GM12865 (cell line): ENCODE data around the gene CACNA1I.
A peak's percentile ranks its signal among the peaks of the same experiment; 100 is the strongest.
"Not testable (repeated sequence)": the region's sequence is repeated elsewhere in the genome, so short reads cannot be mapped to it uniquely, and the experiment has no call there.

Experiments
- DNase-seq: peaks from one replicate; pipeline ENCODE4 v3.0.0; 2010; ENCODE audit warnings: low read depth
- H3K4me3 ChIP-seq: 2 replicates; pipeline ENCODE4 v1.5.1; 2011; ENCODE audit warnings: mild to moderate bottlenecking, low read depth, low read length, control low read depth
- TF ChIP-seq, protein P1 (sequence below): IDR thresholded peaks from 2 replicates; pipeline ENCODE4 v1.5.1; 2011; ENCODE audit warnings: low read length, control low read depth, low read depth, inconsistent platforms; ENCODE audit not compliant: insufficient read depth; ENCODE audit errors: missing control alignments

Gene CACNA1I

DNA sequence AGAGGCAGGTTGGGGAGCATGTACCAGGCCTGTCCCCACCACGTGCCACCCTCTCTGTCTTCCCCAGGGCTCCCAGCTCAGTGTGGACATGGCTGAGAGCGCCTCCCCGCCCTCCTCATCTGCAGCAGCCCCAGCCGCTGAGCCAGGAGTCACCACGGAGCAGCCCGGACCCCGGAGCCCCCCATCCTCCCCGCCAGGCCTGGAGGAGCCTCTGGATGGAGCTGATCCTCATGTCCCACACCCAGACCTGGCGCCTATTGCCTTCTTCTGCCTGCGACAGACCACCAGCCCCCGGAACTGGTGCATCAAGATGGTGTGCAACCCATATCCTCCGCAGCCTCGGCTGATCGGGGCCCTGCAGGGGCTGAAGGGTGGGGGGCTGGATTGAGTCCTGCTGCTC lies at the start of gene CACNA1I:
Gene CACNA1I, plus strand, starts transcription at position 89 of the 400 bp plus-strand sequence. Its CDS starts 0 bp downstream, at position 89.
- TF ChIP-seq, protein P1, sequence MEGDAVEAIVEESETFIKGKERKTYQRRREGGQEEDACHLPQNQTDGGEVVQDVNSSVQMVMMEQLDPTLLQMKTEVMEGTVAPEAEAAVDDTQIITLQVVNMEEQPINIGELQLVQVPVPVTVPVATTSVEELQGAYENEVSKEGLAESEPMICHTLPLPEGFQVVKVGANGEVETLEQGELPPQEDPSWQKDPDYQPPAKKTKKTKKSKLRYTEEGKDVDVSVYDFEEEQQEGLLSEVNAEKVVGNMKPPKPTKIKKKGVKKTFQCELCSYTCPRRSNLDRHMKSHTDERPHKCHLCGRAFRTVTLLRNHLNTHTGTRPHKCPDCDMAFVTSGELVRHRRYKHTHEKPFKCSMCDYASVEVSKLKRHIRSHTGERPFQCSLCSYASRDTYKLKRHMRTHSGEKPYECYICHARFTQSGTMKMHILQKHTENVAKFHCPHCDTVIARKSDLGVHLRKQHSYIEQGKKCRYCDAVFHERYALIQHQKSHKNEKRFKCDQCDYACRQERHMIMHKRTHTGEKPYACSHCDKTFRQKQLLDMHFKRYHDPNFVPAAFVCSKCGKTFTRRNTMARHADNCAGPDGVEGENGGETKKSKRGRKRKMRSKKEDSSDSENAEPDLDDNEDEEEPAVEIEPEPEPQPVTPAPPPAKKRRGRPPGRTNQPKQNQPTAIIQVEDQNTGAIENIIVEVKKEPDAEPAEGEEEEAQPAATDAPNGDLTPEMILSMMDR, result no peak

DNA sequence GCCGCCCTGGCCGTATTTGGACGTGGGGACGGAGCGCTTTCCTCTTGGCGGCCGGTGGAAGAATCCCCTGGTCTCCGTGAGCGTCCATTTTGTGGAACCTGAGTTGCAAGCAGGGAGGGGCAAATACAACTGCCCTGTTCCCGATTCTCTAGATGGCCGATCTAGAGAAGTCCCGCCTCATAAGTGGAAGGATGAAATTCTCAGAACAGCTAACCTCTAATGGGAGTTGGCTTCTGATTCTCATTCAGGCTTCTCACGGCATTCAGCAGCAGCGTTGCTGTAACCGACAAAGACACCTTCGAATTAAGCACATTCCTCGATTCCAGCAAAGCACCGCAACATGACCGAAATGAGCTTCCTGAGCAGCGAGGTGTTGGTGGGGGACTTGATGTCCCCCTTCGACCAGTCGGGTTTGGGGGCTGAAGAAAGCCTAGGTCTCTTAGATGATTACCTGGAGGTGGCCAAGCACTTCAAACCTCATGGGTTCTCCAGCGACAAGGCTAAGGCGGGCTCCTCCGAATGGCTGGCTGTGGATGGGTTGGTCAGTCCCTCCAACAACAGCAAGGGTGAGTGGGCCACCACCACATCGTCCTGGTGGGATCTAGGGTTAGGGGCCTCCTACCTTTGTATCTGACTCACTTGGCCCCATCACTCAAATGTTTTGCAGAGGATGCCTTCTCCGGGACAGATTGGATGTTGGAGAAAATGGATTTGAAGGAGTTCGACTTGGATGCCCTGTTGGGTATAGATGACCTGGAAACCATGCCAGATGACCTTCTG lies 49.3 kb upstream of the CACNA1I start:
- peak overlapping the region; percentile 91 for H3K4me3 ChIP-seq
- peak; percentile 91 for DNase-seq

More for the DNA sequence above, at the start of gene CACNA1I:
- no peak within 1 kb of the TSS for H3K4me3 ChIP-seq
- no peak for DNase-seq

DNA sequence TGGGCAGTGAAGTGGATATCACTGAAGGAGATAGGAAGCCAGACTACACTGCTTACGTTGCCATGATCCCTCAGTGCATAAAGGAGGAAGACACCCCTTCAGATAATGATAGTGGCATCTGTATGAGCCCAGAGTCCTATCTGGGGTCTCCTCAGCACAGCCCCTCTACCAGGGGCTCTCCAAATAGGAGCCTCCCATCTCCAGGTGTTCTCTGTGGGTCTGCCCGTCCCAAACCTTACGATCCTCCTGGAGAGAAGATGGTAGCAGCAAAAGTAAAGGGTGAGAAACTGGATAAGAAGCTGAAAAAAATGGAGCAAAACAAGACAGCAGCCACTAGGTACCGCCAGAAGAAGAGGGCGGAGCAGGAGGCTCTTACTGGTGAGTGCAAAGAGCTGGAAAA lies 48.5 kb upstream of the CACNA1I start:
- peak overlapping the region; percentile 91 for H3K4me3 ChIP-seq
- DNase-seq, result not testable (repeated sequence)

DNA sequence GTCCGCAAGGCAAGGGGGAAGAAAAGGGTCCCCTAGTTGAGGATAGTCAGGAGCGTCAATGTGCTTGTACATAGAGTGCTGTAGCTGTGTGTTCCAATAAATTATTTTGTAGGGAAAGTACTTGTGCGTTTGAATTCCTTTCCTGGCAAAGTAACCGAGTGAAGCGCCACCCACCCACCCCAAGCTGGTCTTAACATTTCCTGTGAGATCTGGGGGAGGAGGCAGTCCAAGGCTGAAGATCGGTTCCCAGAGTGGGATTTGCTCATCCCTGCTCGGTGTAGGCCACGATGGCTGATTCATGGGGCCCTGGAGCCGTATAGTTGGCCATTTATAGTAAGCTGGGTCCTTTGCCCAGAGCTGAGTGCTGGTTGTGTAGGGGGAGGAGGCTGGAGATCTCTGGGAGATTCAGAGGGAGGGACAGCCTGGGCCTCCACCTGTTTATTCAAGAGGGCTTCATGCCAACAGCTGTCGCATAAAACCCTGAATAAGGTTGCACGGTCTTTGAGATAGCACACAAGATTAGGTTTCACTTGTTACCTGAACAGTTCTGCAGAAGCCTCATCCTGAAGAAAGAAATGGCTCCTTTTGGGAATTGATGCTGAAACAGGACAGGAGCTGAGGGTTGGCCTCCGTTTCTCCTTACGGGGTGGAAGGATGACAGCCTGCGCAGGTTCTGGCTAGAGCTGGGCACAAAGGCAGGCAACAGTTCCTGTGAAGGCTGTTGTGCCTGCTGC lies 47.8 kb upstream of the CACNA1I start:
- H3K4me3 ChIP-seq, result peak overlapping the region; percentile 91
- peak; percentile 65 for DNase-seq

DNA sequence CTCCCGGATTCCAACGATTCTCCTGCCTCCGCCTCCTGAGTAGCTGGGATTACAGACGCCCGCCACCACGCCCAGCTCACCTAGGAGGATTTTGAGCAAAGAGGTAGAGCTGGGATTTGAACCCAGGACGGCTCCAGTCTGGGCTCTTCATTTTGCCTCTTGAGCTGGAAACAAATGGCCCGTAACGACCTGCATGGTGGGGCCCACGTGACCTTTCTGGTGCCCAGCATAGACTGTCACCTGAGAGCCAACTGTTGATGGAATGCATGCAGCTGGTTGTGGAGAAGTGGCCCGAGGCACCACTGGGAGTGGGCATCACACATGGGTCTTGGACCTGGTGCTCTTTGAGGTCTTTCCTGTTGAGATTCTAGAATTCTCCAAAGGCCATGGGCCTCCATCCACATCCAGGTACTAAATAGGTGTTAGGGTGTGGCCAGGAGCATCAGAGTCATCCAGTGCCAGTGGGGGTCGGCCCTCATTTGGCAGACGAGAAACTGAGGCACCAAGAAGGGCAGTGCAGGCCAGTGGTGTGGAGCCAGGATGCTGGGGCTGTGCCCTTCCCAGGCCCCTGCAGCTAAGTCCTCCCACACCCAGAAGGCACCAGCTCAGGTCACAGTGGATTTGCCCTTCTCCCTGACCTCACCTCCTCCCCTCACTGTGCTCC lies 46.3 kb upstream of the CACNA1I start:
- DNase-seq, result peak; percentile 45
- TF ChIP-seq, protein P1, result no peak
- H3K4me3 ChIP-seq, result no peak overlapping the region

More for the DNA sequence above, 47.8 kb upstream of the CACNA1I start:
- TF ChIP-seq, protein P1, result no peak

DNA sequence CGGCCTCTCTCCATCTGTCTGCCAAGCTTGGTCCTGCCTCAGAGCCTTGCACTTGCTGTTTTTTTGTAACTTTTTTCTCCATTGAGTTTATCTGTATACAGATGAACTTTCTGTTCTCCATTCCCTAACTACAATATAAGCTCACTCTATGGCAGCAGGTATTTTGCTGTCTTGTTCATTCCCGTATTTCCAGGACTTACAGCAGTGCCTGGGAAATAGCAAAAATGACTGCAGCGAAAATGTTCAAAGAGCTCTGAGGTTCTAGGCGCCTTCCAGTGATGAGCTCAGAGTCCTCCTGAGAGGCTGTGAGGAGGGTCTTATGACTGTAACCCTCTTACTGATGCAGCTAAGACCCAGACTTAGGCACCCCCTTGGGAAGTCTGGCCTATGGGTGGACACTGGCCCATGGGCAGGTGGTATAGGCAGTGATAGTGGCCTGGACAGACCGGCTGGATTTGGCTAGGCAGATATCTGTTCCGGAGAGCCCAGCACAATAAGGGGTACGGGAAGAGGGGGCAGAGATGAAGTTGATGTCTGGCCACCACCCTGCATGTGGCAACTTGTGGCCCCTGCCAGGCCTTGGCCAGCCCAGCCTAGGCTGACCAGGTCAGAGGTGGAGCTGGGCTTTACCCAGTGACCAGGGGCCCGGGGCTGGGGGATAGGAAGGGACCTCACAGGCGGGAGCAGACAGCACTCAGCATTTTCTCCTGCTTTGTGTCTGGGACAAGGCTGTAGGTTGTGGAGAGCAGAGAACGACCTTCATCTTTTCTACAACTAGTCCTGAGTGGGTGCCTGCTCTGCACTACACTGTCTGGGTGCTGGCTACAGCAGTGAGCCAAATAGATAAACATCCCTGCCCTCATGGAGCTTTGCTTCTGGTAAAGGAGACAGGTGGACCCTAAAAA lies 45.5 kb upstream of the CACNA1I start:
- DNase-seq, result peak; percentile 41
- H3K4me3 ChIP-seq, result no peak overlapping the region
- TF ChIP-seq, protein P1, result no peak

DNA sequence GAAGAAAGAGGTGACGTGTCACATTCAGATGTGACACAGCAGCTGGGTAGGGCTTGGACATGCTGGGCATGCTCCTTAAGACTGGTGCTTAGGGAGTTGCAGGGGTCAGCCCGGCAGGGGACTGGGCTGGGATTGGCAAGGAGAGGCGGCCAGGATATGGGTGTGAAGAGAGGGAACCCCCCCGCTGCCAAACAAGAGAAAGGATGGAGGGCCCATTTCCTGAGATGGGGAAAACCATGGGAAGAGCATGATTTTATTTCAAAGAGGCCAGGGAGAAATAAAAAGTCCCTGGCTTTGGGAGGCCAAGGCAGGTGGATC lies 44.9 kb upstream of the CACNA1I start:
- no peak for DNase-seq
- H3K4me3 ChIP-seq, result no peak overlapping the region
- TF ChIP-seq, protein P1, result no peak
